NT2/D1 (cell line): Measurements from ENCODE around the gene COL23A1.
A peak's percentile ranks its signal among the peaks of the same experiment; 100 is the strongest.

Experiments
- DNase-seq: peaks from one replicate; pipeline ENCODE4 v3.0.0-alpha.2; 2011; ENCODE audit warnings: low read depth, low spot score
- H3K27me3 ChIP-seq: 2 replicates; pipeline ENCODE4 v1.6.0; 2011; ENCODE audit warnings: mild to moderate bottlenecking; ENCODE audit not compliant: insufficient read length, insufficient read depth
- H3K36me3 ChIP-seq: 2 replicates; pipeline ENCODE4 v1.6.1; 2011; ENCODE audit warnings: mild to moderate bottlenecking, low read length, mixed read lengths; ENCODE audit not compliant: insufficient read depth, insufficient read length
- H3K4me1 ChIP-seq: 2 replicates; pipeline ENCODE4 v1.5.1; 2011; ENCODE audit not compliant: insufficient read depth, insufficient read length
- H3K4me3 ChIP-seq: 2 replicates; pipeline ENCODE4 v1.5.1; 2011; ENCODE audit warnings: low read depth; ENCODE audit not compliant: insufficient read length
- H3K9ac ChIP-seq: 2 replicates; pipeline ENCODE4 v1.6.0; 2011; ENCODE audit warnings: low read depth; ENCODE audit not compliant: insufficient read length
- H3K9me3 ChIP-seq: 2 replicates; pipeline ENCODE4 v1.5.1; 2011; ENCODE audit warnings: mild to moderate bottlenecking, low read length; ENCODE audit not compliant: insufficient read depth
- SUZ12 ChIP-seq: IDR thresholded peaks from 2 replicates; pipeline ENCODE4 v1.6.1; 2011; ENCODE audit not compliant: insufficient read length, insufficient read depth; ENCODE audit errors: extremely low read depth
- YY1 ChIP-seq: IDR thresholded peaks from 2 replicates; pipeline ENCODE4 v1.6.1; 2011; ENCODE audit not compliant: insufficient read length, insufficient read depth
- ZNF274 ChIP-seq: IDR thresholded peaks from 2 replicates; pipeline ENCODE4 v1.6.1; 2011; ENCODE audit warnings: mild to moderate bottlenecking, low read depth, low read length

COL23A1 gene

DNA sequence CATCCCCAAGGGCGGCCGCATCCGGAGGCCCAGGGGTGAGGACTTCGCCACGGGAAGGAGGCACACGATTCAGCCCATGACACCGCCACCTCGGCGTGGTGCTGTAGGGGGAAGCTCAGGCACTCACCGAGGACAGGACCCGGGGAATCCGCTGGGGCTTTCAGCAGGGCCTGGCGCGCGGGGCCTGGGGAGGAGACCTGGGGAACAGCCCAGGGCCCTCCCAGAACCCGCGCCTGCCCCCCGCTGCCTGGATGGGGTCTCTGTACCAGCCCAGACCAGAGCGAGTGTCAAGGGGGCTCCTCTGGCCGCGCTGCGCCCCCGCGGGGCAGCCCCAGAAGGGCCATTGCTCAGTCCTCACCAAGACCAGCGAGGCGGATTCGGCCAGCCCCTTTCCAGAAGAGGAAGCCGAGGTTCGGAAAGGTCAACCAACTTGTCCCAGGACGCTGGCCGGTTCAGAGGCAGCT, 12.8 kb downstream of the COL23A1 start:
- peak overlapping the region; percentile 82 for H3K9ac ChIP-seq
- peaks cover 4% of the 10 kb centered on the region for H3K27me3 ChIP-seq
- H3K4me3 ChIP-seq, result peak overlapping the region; percentile 45
- H3K9me3 ChIP-seq, result peaks cover 9% of the 10 kb centered on the region
- TF ChIP-seq SUZ12 (no peak), ZNF274 (no peak), YY1 (no peak)
- DNase-seq, result no peak
- peaks cover 4% of the 10 kb centered on the region for H3K4me1 ChIP-seq
- peaks cover 12% of the 10 kb centered on the region for H3K36me3 ChIP-seq

DNA sequence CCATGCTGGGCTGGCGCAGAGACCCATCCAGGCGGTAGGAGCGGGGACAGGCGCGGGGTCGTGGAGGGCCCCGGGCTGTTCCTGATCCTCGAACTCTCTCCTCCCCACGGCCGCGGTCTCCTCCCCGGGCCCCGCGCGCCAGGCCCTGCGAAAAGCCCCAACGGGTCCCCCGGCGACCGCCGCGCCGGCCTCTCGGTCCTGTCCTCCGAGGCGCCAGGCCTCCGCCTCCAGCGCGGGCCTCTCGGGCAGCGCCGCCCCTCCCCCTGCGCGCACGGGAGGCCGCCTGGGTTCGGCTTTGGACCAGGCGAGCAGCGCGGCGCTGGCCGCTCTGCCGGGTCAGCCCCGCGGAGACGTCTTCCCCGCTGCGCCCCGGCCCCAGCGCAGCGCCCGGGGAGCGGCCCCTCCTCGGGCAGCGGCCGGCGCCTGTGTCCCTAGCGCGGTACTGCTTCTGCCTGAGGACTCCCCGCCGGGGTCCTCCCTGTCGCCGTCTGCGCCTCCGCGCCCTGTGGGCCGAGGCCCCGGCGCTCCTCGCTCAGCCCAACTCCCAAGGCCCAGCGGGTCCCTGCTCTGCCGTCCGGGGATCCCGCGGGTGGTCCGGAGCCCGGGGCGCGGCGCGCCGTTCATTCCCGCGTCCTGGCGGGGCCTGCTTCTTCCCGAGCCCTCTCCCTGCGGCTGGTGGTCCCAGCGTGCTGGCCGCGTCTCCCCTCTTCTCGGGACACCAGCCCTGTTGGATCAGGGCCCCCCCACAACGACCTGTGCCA, 13.4 kb downstream of the COL23A1 start:
- peaks cover 4% of the 10 kb centered on the region for H3K4me1 ChIP-seq
- no peak for TF ChIP-seq YY1
- no peak for TF ChIP-seq SUZ12
- no peak for TF ChIP-seq ZNF274
- H3K9me3 ChIP-seq, result peaks cover 13% of the 10 kb centered on the region
- peak overlapping the region; percentile 45 for H3K4me3 ChIP-seq
- H3K9ac ChIP-seq, result peak overlapping the region; percentile 82
- H3K36me3 ChIP-seq, result peaks cover 12% of the 10 kb centered on the region
- peaks cover 4% of the 10 kb centered on the region for H3K27me3 ChIP-seq
- DNase-seq, result no peak

DNA sequence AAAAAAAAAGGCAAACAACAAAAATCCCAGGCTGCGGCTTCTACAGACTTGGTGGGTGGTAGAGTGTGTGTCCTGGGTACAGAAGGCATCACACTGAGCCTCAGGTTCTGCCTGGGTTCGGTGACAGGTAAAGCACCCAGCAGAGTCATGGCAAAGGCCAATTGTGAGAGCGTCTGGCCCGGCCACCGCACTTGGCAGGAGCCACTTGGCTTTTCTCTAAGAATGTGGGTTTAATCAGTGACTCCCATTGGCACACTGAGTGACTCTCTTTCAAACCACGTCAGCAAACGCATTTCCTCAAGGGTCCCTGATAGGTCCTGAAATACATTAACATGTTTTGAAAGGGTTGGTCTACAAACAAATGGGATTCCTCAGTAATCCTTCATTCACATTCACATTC, 17.0 kb downstream of the COL23A1 start:
- Histone ChIP-seq H3K36me3 (peaks cover 12% of the 10 kb centered on the region), H3K4me3 (no peak overlapping the region), H3K9ac (no peak overlapping the region), H3K9me3 (peaks cover 13% of the 10 kb centered on the region), H3K4me1 (peaks cover 4% of the 10 kb centered on the region), H3K27me3 (peaks cover 4% of the 10 kb centered on the region)
- no peak for TF ChIP-seq ZNF274
- no peak for TF ChIP-seq SUZ12
- no peak for TF ChIP-seq YY1
- DNase-seq, result no peak

DNA sequence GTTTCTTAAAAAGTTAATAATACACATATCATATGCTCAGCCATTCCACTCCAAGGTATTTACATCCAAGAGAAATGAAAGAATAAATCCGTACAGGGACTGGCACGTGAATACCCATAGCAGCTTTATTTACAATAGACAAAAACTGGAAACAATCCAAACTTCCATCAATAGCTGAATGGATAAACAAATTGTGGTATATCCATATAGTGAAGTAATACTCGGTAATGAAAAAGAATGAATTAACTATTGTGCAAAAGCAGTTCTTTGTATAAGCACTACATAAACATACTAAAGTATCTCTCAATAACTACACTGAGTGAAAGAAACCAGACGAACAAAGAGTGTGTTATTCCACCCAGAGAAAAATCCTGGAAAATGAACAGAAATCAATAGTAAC, 17.6 kb downstream of the COL23A1 start:
- Histone ChIP-seq H3K9me3 (peaks cover 13% of the 10 kb centered on the region), H3K4me1 (no peaks in the 10 kb centered on the region), H3K9ac (no peak overlapping the region), H3K36me3 (peaks cover 12% of the 10 kb centered on the region), H3K27me3 (peaks cover 4% of the 10 kb centered on the region), H3K4me3 (no peak overlapping the region)
- DNase-seq, result no peak
- TF ChIP-seq ZNF274, result no peak
- TF ChIP-seq SUZ12, result no peak
- no peak for TF ChIP-seq YY1

DNA sequence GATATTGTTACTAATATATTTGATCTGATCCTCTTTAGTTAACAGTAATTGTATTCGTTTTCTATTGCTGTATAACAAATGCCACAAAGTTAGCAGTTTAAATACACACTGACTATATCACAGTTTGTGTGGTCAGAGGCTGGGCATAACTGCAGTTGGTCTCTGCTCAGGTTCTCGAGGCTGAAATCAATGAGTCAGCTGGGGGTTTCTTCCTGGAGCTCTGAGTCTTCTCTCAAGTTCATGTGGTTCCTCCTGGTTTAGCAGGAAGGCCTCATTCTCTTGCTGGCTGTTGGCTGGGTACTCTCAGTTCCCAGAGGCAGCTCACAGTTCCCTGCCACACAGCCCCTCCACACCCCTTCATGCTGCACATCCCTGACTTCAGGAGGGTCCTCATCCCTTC, 20.7 kb downstream of the COL23A1 start:
- H3K36me3 ChIP-seq, result peaks cover 3% of the 10 kb centered on the region
- no peaks in the 10 kb centered on the region for H3K27me3 ChIP-seq
- DNase-seq, result no peak
- H3K9ac ChIP-seq, result no peak overlapping the region
- H3K9me3 ChIP-seq, result peaks cover 13% of the 10 kb centered on the region
- TF ChIP-seq SUZ12 (no peak), YY1 (no peak), ZNF274 (no peak)
- H3K4me3 ChIP-seq, result no peak overlapping the region
- H3K4me1 ChIP-seq, result peaks cover 4% of the 10 kb centered on the region

DNA sequence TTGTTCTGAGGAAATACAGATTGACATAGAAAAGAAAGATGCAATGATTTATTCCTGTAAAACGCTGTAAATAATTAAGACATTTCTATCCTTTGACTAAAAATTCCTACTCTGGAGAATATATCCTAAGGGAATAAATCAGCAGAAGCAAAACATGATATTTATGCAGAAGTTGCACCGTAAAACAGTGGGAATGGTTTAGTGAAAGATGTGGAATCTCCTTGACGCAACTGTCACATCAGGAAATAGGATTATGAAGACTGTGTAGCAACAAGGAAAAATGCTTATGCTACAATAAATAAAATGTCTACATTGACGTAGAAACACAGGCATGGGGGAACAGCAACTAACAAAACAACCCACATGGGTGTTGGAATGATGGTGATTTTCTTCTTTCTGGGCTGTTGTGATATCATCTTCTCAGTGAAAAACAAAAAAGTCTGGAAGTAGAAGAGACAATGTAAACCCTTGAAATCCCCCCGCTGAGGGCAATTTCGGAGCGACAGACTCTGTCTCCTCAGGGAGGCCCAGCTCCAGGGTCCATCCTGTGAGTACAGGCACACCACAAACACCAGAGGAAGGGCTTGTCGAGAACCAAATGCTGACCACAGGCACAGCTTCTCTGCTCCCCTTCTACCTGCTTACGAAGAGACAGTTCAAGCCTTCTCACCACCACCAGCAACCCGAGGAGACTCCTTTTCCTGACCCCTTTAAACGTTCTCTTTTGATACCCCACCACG, 25.2 kb downstream of the COL23A1 start:
- Histone ChIP-seq H3K27me3 (no peaks in the 10 kb centered on the region), H3K9me3 (peaks cover 4% of the 10 kb centered on the region; the same call in 1 of the 2 replicates), H3K4me3 (no peak overlapping the region), H3K36me3 (no peaks in the 10 kb centered on the region), H3K9ac (no peak overlapping the region), H3K4me1 (peaks cover 8% of the 10 kb centered on the region)
- DNase-seq, result no peak
- no peak for TF ChIP-seq ZNF274
- no peak for TF ChIP-seq SUZ12
- TF ChIP-seq YY1, result no peak

DNA sequence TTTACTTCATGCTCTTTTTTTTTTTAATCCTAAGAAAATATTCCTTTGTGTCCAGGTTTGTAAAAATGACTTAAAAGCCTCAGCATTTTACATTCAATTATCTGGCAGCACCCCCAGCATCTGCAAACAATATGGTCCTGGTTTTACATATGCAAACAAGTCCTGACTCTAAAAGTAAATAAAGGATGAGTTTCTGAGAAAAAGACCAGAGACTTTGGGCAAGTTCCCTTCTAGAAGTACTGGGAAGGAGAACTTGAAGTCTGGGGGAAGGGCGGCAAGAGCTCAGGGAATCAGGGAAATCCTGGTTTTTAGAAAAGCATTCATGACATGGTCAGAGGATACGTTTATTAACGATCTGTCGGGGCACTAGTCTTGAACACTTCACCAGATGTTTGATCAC, 25.8 kb downstream of the COL23A1 start:
- H3K27me3 ChIP-seq, result no peaks in the 10 kb centered on the region
- no peaks in the 10 kb centered on the region for H3K36me3 ChIP-seq
- no peak for DNase-seq
- peaks cover 8% of the 10 kb centered on the region for H3K4me1 ChIP-seq
- TF ChIP-seq SUZ12 (no peak), YY1 (no peak), ZNF274 (no peak)
- H3K4me3 ChIP-seq, result no peak overlapping the region
- H3K9ac ChIP-seq, result no peak overlapping the region
- peaks cover 4% of the 10 kb centered on the region; the same call in 1 of the 2 replicates for H3K9me3 ChIP-seq
